Subcutaneous adipose tissue (tissue), 4 donors: ENCODE results near the gene ANKS1B. TPM values are rescaled to one million over a fixed set of nuclear protein-coding genes. Genes with fewer than 3 reads are reported as not detected.

Source experiments
- CTCF ChIP-seq: fragments of 450-650 bp; IDR thresholded peaks from one replicate; pipeline ENCODE4 v1.5.1; 2016; ENCODE audit warnings: low read depth, mild to moderate bottlenecking, control low read depth, antibody characterized with exemption, moderate library complexity
- total RNA-seq, 4 donors: library from RNA; depleted of rRNA; stranded (reverse); fragments of >200 nt; gene quantifications; one replicate each; pipeline ENCODE4 v1.1.0, GENCODE V29; 2016

Gene ANKS1B
- total RNA-seq, 4 donors from 2014 or later = 4.5 to 15.4 (median 10.1) TPM

- no peak for TF ChIP-seq CTCF
These were observed 792.2 kb downstream of the ANKS1B start for GRCh38 chr12:99192489-99192888.

- no peak for TF ChIP-seq CTCF
These were observed 807.9 kb downstream of the ANKS1B start for GRCh38 chr12:99176871-99177270.

DNA sequence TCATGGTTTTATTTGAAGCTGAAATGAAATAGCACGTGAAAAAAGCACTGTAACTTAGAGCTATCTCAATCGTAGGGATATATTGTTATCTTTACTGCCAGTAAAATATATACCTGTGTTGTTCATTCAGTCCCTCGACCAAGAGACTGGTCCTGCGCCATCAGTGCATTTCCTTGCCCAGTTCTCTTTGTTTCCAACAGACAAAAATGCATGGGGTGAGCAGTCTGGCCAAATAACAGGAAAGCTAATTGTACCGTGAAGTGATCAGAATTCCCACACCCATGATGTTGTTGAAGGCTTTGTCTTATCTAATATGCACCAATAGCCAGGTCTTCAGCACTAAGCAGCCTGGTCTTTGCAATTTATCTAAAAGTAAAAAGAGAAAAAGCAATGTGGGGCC, 814.3 kb downstream of the ANKS1B start:
- TF ChIP-seq CTCF = no peak

- no peak for TF ChIP-seq CTCF
These were observed 814.7 kb downstream of the ANKS1B start for GRCh38 chr12:99170037-99170436.

DNA sequence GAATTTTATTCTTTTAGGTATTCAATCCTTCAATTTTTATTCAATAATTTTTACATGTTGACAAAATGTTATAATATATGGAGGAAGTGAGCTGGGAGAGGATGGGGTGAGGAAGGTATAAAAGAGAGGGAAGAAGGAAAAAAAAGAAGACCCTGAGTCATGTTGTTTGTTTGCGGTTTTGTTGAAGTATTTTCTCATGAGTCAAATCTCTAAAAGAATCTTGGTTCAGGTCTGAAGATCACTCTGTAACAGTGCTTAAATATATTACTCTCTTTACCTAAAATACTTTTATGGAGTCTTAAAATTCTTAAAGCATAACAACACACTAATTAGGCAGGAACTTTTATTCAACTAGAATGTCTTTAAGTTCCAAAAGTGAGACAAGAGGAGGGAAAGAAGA, 826.8 kb downstream of the ANKS1B start:
- TF ChIP-seq CTCF = no peak

DNA sequence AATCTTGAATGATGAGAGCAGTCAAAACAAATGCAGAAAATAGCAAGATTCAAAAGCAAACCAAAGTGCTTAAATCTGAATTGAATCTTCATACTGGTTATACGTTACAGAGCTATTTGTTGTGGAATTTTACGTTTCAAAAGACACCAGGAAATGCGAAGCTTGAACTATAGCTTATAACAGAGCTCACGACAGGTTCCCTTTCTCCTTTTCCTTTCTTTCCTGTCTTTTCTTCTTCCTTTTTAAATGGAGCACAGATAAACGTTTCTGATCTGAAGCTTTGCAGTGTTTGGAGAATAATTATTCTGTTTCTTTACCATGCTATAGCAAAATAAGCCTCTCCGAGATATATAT, 829.8 kb downstream of the ANKS1B start:
- TF ChIP-seq CTCF = no peak

GRCh38 chr12:99154216-99154982, 830.3 kb downstream of the ANKS1B start:
- no peak for TF ChIP-seq CTCF
